OCI-LY1 (cell line): Measurements from ENCODE around the gene FANCD2.
A peak's percentile ranks its signal among the peaks of the same experiment; 100 is the strongest.

Experiments
- H2AFZ ChIP-seq: fragments of 200-600 bp; sonication (generic), shearing (Covaris generic); 2 replicates; pipeline ENCODE4 v1.6.0; 2014; ENCODE audit warnings: antibody characterized with exemption, mild to moderate bottlenecking, low read length
- H3F3A ChIP-seq: fragments of 200-600 bp; sonication (generic), shearing (Covaris generic); 2 replicates; pipeline ENCODE4 v1.6.0; 2014; ENCODE audit warnings: mild to moderate bottlenecking, antibody characterized with exemption, low read length, moderate library complexity; ENCODE audit not compliant: insufficient read depth
- H3K27ac ChIP-seq: fragments of 200-600 bp; sonication (generic); 2 replicates; pipeline ENCODE4 v1.5.1; 2014; ENCODE audit warnings: low read length, mixed run types, mild to moderate bottlenecking, low read depth; ENCODE audit not compliant: poor library complexity, severe bottlenecking
- H3K27me3 ChIP-seq: fragments of 200-600 bp; sonication (generic); 2 replicates; pipeline ENCODE4 v1.6.0; 2014; ENCODE audit warnings: antibody characterized with exemption, mild to moderate bottlenecking, low read length, moderate library complexity; ENCODE audit not compliant: insufficient read depth
- H3K36me3 ChIP-seq: fragments of 200-600 bp; sonication (generic); 2 replicates; pipeline ENCODE4 v1.6.1; 2014; ENCODE audit warnings: mild to moderate bottlenecking, antibody characterized with exemption, low read length, moderate library complexity, mixed read lengths; ENCODE audit not compliant: insufficient read depth
- H3K4me1 ChIP-seq: fragments of 200-600 bp; sonication (generic); 2 replicates; pipeline ENCODE4 v1.5.1; 2014; ENCODE audit warnings: mild to moderate bottlenecking, low read length, moderate library complexity; ENCODE audit not compliant: insufficient read depth, severe bottlenecking
- H3K4me2 ChIP-seq: fragments of 200-600 bp; sonication (generic), shearing (Covaris generic); 2 replicates; pipeline ENCODE4 v1.6.1; 2014; ENCODE audit warnings: low read length
- H3K4me3 ChIP-seq: fragments of 200-600 bp; sonication (generic); 2 replicates; pipeline ENCODE4 v1.5.1; 2014; ENCODE audit warnings: low read length, low read depth, mild to moderate bottlenecking, mixed read lengths; ENCODE audit not compliant: poor library complexity, severe bottlenecking
- H3K79me2 ChIP-seq: fragments of 200-600 bp; shearing (Covaris generic); 2 replicates; pipeline ENCODE4 v1.6.1; 2016; ENCODE audit warnings: mixed run types, low read length, mixed read lengths; ENCODE audit not compliant: insufficient read depth
- H3K9ac ChIP-seq: fragments of 200-600 bp; sonication (generic), shearing (Covaris generic); 2 replicates; pipeline ENCODE4 v1.6.1; 2014; ENCODE audit warnings: mild to moderate bottlenecking, low read length, mixed read lengths
- H3K9me2 ChIP-seq: fragments of 200-600 bp; sonication (generic), shearing (Covaris generic); 2 replicates; pipeline ENCODE4 v1.6.1; 2014; ENCODE audit warnings: low read depth, mild to moderate bottlenecking, low read length, mixed read lengths
- H3K9me3 ChIP-seq: fragments of 200-600 bp; shearing (Covaris generic); 2 replicates; pipeline ENCODE4 v1.6.1; 2014; ENCODE audit warnings: low read length, mixed read lengths
- H4K20me1 ChIP-seq: fragments of 200-600 bp; sonication (generic), shearing (Covaris generic); 2 replicates; pipeline ENCODE4 v1.6.0; 2016; ENCODE audit warnings: mild to moderate bottlenecking, low read length; ENCODE audit not compliant: insufficient read depth
- EZH2 ChIP-seq: fragments of 200-600 bp; sonication (generic), shearing (Covaris generic); IDR thresholded peaks from 2 replicates; pipeline ENCODE4 v1.8.0; 2017; ENCODE audit warnings: borderline replicate concordance, mixed run types, mild to moderate bottlenecking, antibody characterized with exemption, low read length, moderate library complexity, mixed read lengths
- TF ChIP-seq, protein P1 (sequence below): fragments of 200-600 bp; sonication (generic), shearing (Covaris generic); IDR thresholded peaks from 2 replicates; pipeline ENCODE4 v1.5.1; 2017; ENCODE audit warnings: mild to moderate bottlenecking, antibody characterized with exemption, low read length, moderate library complexity, mixed read lengths

Gene FANCD2

DNA sequence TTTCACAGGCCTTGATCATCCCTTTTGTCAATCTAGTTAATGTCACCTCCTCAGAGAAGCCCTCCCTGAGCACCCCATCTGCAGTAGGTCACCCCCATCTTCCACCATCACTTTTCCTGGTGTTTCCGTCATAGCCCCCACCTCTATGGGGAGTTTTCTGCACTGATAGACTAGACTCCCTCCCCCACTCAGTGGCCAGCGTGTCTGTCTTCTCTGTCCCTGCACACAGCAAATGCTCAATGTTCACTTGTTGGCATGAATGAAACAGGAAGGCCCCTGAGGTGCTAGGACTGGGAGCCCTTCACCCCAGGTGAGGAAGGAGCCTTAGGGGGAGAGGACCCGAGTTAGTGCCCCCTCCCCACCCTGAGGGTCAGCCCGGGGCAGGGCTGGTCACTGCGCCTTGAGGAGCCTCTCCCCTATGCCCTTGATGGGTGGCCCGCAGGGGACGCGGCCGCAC, 15.8 kb upstream of the FANCD2 start:
- Histone ChIP-seq H3K4me3 (peak overlapping the region; percentile 69), H3K79me2 (no peaks in the 10 kb centered on the region), H3K4me2 (peak overlapping the region; percentile 89), H3K9ac (peak overlapping the region; percentile 65), H3K27ac (peak overlapping the region; percentile 29), H3K9me2 (no peaks in the 10 kb centered on the region), H4K20me1 (no peaks in the 10 kb centered on the region), H3K36me3 (no peaks in the 10 kb centered on the region), H2AFZ (no peak overlapping the region), H3K9me3 (no peaks in the 10 kb centered on the region), H3K27me3 (no peaks in the 10 kb centered on the region), H3K4me1 (peaks cover 51% of the 10 kb centered on the region), H3F3A (no peaks in the 10 kb centered on the region)
- TF ChIP-seq, protein P1, sequence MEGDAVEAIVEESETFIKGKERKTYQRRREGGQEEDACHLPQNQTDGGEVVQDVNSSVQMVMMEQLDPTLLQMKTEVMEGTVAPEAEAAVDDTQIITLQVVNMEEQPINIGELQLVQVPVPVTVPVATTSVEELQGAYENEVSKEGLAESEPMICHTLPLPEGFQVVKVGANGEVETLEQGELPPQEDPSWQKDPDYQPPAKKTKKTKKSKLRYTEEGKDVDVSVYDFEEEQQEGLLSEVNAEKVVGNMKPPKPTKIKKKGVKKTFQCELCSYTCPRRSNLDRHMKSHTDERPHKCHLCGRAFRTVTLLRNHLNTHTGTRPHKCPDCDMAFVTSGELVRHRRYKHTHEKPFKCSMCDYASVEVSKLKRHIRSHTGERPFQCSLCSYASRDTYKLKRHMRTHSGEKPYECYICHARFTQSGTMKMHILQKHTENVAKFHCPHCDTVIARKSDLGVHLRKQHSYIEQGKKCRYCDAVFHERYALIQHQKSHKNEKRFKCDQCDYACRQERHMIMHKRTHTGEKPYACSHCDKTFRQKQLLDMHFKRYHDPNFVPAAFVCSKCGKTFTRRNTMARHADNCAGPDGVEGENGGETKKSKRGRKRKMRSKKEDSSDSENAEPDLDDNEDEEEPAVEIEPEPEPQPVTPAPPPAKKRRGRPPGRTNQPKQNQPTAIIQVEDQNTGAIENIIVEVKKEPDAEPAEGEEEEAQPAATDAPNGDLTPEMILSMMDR, result no peak
- TF ChIP-seq EZH2, result no peak

DNA sequence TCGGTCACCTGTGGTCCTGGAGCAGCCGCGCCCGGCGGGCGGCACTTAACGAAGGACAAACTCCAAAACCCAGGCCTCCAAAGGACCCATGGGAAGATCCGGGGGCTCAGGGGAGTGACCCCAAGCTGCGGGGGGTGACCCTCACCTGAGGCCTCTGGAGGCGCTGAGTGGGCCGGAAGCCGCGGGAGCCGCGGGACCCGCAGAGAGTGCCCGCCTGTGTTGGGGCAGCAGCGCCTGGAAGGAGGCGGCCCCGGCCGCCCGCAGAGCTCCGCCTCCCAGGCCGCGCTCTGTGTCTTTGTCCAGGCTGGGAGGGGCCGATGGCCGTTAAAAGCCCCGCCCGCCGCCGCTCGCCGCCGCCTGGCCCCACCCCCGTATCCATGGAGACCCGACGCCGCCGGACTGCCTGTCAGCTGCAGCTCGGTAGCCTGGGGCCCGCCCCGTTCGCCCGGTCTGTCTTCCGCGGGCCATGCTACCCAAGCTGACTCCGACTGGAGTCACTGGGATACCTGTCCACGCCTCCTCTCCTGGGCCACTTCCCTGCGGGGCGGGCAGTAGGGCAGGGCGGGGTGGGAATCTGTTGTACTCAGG, 15.3 kb upstream of the FANCD2 start:
- H3K79me2 ChIP-seq, result no peaks in the 10 kb centered on the region
- no peaks in the 10 kb centered on the region for H3K27me3 ChIP-seq
- no peaks in the 10 kb centered on the region for H3K36me3 ChIP-seq
- no peaks in the 10 kb centered on the region for H3F3A ChIP-seq
- peak overlapping the region; percentile 89 for H3K4me2 ChIP-seq
- peak overlapping the region; percentile 29 for H3K27ac ChIP-seq
- peak overlapping the region; percentile 69 for H3K4me3 ChIP-seq
- H4K20me1 ChIP-seq, result no peaks in the 10 kb centered on the region
- peaks cover 46% of the 10 kb centered on the region for H3K4me1 ChIP-seq
- no peaks in the 10 kb centered on the region for H3K9me2 ChIP-seq
- no peak overlapping the region for H2AFZ ChIP-seq
- TF ChIP-seq, protein P1, result no peak
- no peak for TF ChIP-seq EZH2
- peak overlapping the region; percentile 65 for H3K9ac ChIP-seq
- H3K9me3 ChIP-seq, result no peaks in the 10 kb centered on the region

DNA sequence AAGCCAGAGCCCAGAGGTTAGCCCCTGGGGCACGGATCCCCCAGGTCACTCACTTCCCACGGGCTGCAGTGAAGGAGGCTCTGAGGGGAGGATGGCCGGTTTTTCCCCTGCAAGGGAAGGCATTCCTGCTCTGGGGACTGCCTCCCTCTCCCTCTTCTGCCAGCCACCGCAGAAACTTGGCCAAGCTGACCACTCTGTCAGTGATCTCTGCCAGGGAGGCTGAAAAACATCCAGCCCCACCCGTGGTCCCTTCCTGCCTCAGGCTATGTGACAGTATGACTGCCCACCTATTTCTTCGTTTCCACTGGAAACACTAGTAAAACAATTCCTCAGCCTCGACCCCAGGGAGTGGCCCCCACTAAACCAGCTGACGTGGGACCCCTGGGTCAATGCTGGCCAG, 14.6 kb upstream of the FANCD2 start:
- Histone ChIP-seq H3K9me2 (no peaks in the 10 kb centered on the region), H3K9me3 (no peaks in the 10 kb centered on the region), H3K9ac (no peak overlapping the region), H3K4me1 (peaks cover 40% of the 10 kb centered on the region), H3K79me2 (no peaks in the 10 kb centered on the region), H3K4me2 (peak overlapping the region; percentile 89; the same call in 1 of the 2 replicates), H2AFZ (no peak overlapping the region), H3K36me3 (no peaks in the 10 kb centered on the region), H3F3A (no peaks in the 10 kb centered on the region), H3K27ac (no peak overlapping the region), H4K20me1 (no peaks in the 10 kb centered on the region), H3K27me3 (no peaks in the 10 kb centered on the region), H3K4me3 (peak overlapping the region; percentile 69)
- no peak for TF ChIP-seq EZH2
- TF ChIP-seq, protein P1, result no peak
